GM23338 (cell line): ENCODE results near the gene A1BG. TPM values are rescaled to one million over a fixed set of nuclear protein-coding genes. Genes with fewer than 3 reads are reported as not detected.

ENCODE experiments used
- ATAC-seq: fragments of 200-7000 bp; cut with Tn5 transposase; 3 replicates; pipeline ENCODE4 v1.9.1; 2020
- DNase-seq: peaks from one replicate; pipeline ENCODE4 v3.0.0-alpha.2; 2015; ENCODE audit warnings: low spot score
- H2AFZ ChIP-seq: fragments of 200-600 bp; sonication (generic); 2 replicates; pipeline ENCODE4 v1.8.0; 2016; ENCODE audit warnings: antibody characterized with exemption, mild to moderate bottlenecking, moderate library complexity
- H3F3A ChIP-seq: fragments of 200-600 bp; sonication (generic); replicated peaks from 2 replicates; pipeline ENCODE4 v1.8.0; 2017; ENCODE audit warnings: antibody characterized with exemption, mixed run types, low read depth
- H3K27ac ChIP-seq: fragments of 200-600 bp; sonication (generic); 2 replicates; pipeline ENCODE4 v1.6.1; 2016; ENCODE audit warnings: low read depth
- H3K27me3 ChIP-seq: fragments of 200-600 bp; sonication (generic); 2 replicates; pipeline ENCODE4 v1.8.0; 2016; ENCODE audit warnings: mild to moderate bottlenecking, mixed run types, moderate library complexity; ENCODE audit not compliant: insufficient read depth
- H3K36me3 ChIP-seq: fragments of 200-600 bp; sonication (generic); 2 replicates; pipeline ENCODE4 v1.8.0; 2016; ENCODE audit warnings: mild to moderate bottlenecking; ENCODE audit not compliant: insufficient read depth
- H3K4me1 ChIP-seq: fragments of 200-600 bp; sonication (generic); 2 replicates; pipeline ENCODE4 v1.8.0; 2016; ENCODE audit warnings: mild to moderate bottlenecking, moderate library complexity; ENCODE audit not compliant: insufficient read depth
- H3K4me2 ChIP-seq: fragments of 200-600 bp; sonication (generic); 2 replicates; pipeline ENCODE4 v1.7.1; 2017; ENCODE audit warnings: mixed run types
- H3K4me3 ChIP-seq: fragments of 200-600 bp; sonication (generic); 2 replicates; pipeline ENCODE4 v1.6.1; 2016; ENCODE audit warnings: mixed run types
- H3K79me2 ChIP-seq: fragments of 200-600 bp; sonication (generic); replicated peaks from 2 replicates; pipeline ENCODE4 v1.8.0; 2017; ENCODE audit warnings: mild to moderate bottlenecking; ENCODE audit not compliant: insufficient read depth
- H3K9me2 ChIP-seq: fragments of 200-600 bp; sonication (generic); 2 replicates; pipeline ENCODE4 v1.8.0; 2017; ENCODE audit not compliant: insufficient read depth
- H4K20me1 ChIP-seq: fragments of 200-600 bp; sonication (generic); replicated peaks from 2 replicates; pipeline ENCODE4 v1.8.0; 2017; ENCODE audit warnings: mild to moderate bottlenecking; ENCODE audit not compliant: insufficient read depth
- H3K27ac Mint-ChIP-seq: 2 replicates; pipeline ENCODE4 v1.8.0; 2020; ENCODE audit warnings: inconsistent platforms, mild to moderate bottlenecking, moderate library complexity, mixed read lengths
- H3K27me3 Mint-ChIP-seq: 3 replicates; pipeline ENCODE4 v1.8.0; 2022; ENCODE audit warnings: low read depth, mild to moderate bottlenecking, moderate library complexity, mixed read lengths, inconsistent platforms; ENCODE audit not compliant: insufficient read depth, poor library complexity
- H3K36me3 Mint-ChIP-seq: 3 replicates; pipeline ENCODE4 v1.8.0; 2021; ENCODE audit warnings: low read depth, mild to moderate bottlenecking, inconsistent platforms, moderate library complexity, mixed read lengths
- H3K4me1 Mint-ChIP-seq: 3 replicates; pipeline ENCODE4 v1.8.0; 2020; ENCODE audit warnings: mild to moderate bottlenecking, inconsistent platforms, mixed read lengths
- H3K4me3 Mint-ChIP-seq: 3 replicates; pipeline ENCODE4 v1.8.0; 2021; ENCODE audit warnings: moderate library complexity, mild to moderate bottlenecking, inconsistent platforms, mixed read lengths
- H3K9me3 Mint-ChIP-seq: 3 replicates; pipeline ENCODE4 v1.8.0; 2020; ENCODE audit warnings: moderate library complexity, mild to moderate bottlenecking, inconsistent platforms, mixed read lengths
- CREB1 ChIP-seq: fragments of 250-450 bp; sonication (Bioruptor Pico); IDR thresholded peaks from 2 replicates; pipeline ENCODE4 v1.5.0; 2020; ENCODE audit warnings: low read depth, mild to moderate bottlenecking, moderate library complexity
- CTCF ChIP-seq, 2 experiments: fragments of 200-600 bp in 1 of 2; sonication (generic) in 1 of 2; conservative IDR thresholded peaks; 2 replicates each; pipeline versions ENCODE4 v1.5.1 to v1.6.1; 2016 to 2017; ENCODE audit warnings: antibody characterized with exemption in 2 of 2, low read depth in 2 of 2, mild to moderate bottlenecking in 2 of 2, moderate library complexity in 1 of 2
- ETS1 ChIP-seq: IDR thresholded peaks from 2 replicates; pipeline ENCODE4 v1.6.1; 2016; ENCODE audit warnings: antibody characterized with exemption
- EZH2 ChIP-seq: fragments of 200-600 bp; sonication (generic); IDR thresholded peaks from one replicate; pipeline ENCODE4 v1.8.0; 2017; ENCODE audit warnings: antibody characterized with exemption, mild to moderate bottlenecking, low read depth; ENCODE audit not compliant: unreplicated experiment
- EZH2phosphoT487 ChIP-seq: fragments of 200-600 bp; sonication (generic); IDR thresholded peaks from one replicate; pipeline ENCODE4 v1.8.1; 2018; ENCODE audit warnings: antibody characterized with exemption; ENCODE audit not compliant: unreplicated experiment
- JUNB ChIP-seq: IDR thresholded peaks from one replicate; pipeline ENCODE4 v1.6.1; 2016; ENCODE audit warnings: antibody characterized with exemption; ENCODE audit not compliant: unreplicated experiment
- NANOG ChIP-seq: IDR thresholded peaks from 2 replicates; pipeline ENCODE4 v1.6.1; 2016; ENCODE audit warnings: antibody characterized with exemption, borderline replicate concordance
- POLR2AphosphoS5 ChIP-seq: IDR thresholded peaks from 2 replicates; pipeline ENCODE4 v1.6.1; 2016; ENCODE audit warnings: antibody characterized with exemption, low read depth
- REST ChIP-seq: IDR thresholded peaks from one replicate; pipeline ENCODE4 v1.6.1; 2018; ENCODE audit warnings: antibody characterized with exemption; ENCODE audit not compliant: unreplicated experiment
- STAT1 ChIP-seq: IDR thresholded peaks from one replicate; pipeline ENCODE4 v1.6.1; 2016; ENCODE audit warnings: antibody characterized with exemption; ENCODE audit not compliant: unreplicated experiment
- ZNF114 ChIP-seq: fragments of 250-450 bp; sonication (Bioruptor Pico); IDR thresholded peaks from 2 replicates; pipeline ENCODE4 v1.5.0; 2020; ENCODE audit warnings: mild to moderate bottlenecking, moderate library complexity
- ZNF331 ChIP-seq: fragments of 250-450 bp; sonication (Bioruptor Pico); IDR thresholded peaks from 2 replicates; pipeline ENCODE4 v1.5.0; 2020; ENCODE audit warnings: low read depth, mild to moderate bottlenecking, moderate library complexity
- ZNF462 ChIP-seq: fragments of 250-450 bp; sonication (Bioruptor Pico); IDR thresholded peaks from 2 replicates; pipeline ENCODE4 v1.5.0; 2020; ENCODE audit warnings: mild to moderate bottlenecking, moderate library complexity
- polyA plus RNA-seq: library from polyadenylated mRNA; unstranded; fragments of >200 nt; fragmentation: Nextera tagmentation; extraction: Ambion mirVana; gene quantifications from 2 replicates; pipeline ENCODE4 v1.2.1, GENCODE V29; 2016
- total RNA-seq: library from RNA; depleted of rRNA; stranded (reverse); fragments of >200 nt; shearing (Covaris generic); gene quantifications from 2 replicates; pipeline ENCODE4 v1.2.3, GENCODE V29; 2014

The A1BG gene
- total and polyA plus RNA-seq, 2 experiments from 2014 or later = 17.7 to 43.5 TPM

GRCh38 chr19:58319241-58319640 is 34.1 kb downstream of the A1BG start:
- H3K27ac Mint-ChIP-seq = no peak overlapping the region
- Histone ChIP-seq H3K4me2 (no peak overlapping the region), H3K27ac (no peak overlapping the region), H3K36me3 (no peaks in the 10 kb centered on the region), H2AFZ (no peak overlapping the region), H3F3A (no peaks in the 10 kb centered on the region), H4K20me1 (peaks cover 17% of the 10 kb centered on the region), H3K4me3 (no peak overlapping the region), H3K4me1 (no peaks in the 10 kb centered on the region), H3K27me3 (no peaks in the 10 kb centered on the region), H3K9me2 (no peaks in the 10 kb centered on the region), H3K79me2 (no peaks in the 10 kb centered on the region)
- DNase-seq (no peak), ATAC-seq (no peak)
- H3K9me3 Mint-ChIP-seq = no peaks in the 10 kb centered on the region
- no peak for TF ChIP-seq JUNB
- TF ChIP-seq ZNF114 (CRISPR knock-in tag) = no peak
- TF ChIP-seq EZH2 = no peak
- TF ChIP-seq POLR2AphosphoS5 = no peak
- TF ChIP-seq REST = no peak
- TF ChIP-seq ETS1 = no peak
- TF ChIP-seq CTCF (conservative IDR thresholded peaks at IDR 0.05; ENCODE audit: low read depth in 2 of 2) = no peak
- no peak for TF ChIP-seq CREB1 (CRISPR knock-in tag)
- no peak for TF ChIP-seq EZH2phosphoT487
- no peak for TF ChIP-seq ZNF331 (CRISPR knock-in tag)
- no peak for TF ChIP-seq NANOG
- TF ChIP-seq ZNF462 = no peak
- TF ChIP-seq STAT1 = no peak
- peaks cover 18% of the 10 kb centered on the region for H3K36me3 Mint-ChIP-seq
- H3K27me3 Mint-ChIP-seq = peaks cover 4% of the 10 kb centered on the region
- H3K4me3 Mint-ChIP-seq = no peak overlapping the region
- H3K4me1 Mint-ChIP-seq = no peaks in the 10 kb centered on the region
